ENCODE data around the gene MAP3K5. TPM values are rescaled to one million over a fixed set of nuclear protein-coding genes. Genes with fewer than 3 reads are reported as not detected.

The MAP3K5 gene
- total RNA-seq, 4 donors from 2014 or later = 18.7 to 24.1 (median 20.7) TPM

GRCh38 chr6:136738692-136739057 lies 53.6 kb downstream of the MAP3K5 start:
- Histone ChIP-seq H3K4me1 (peaks cover 14 to 46% (median 37%) of the 10 kb centered on the region in 4 donors), H3K9me3 (no peaks in the 10 kb centered on the region), H3K36me3 (no peaks in the 10 kb centered on the region), H3K27ac (replicated peaks in 1 of 4) (peak overlapping the region; percentile 57 to 66 (median 59)), H3K27me3 (no peaks in the 10 kb centered on the region), H3K4me3 (no peak overlapping the region)
- no peak for DNase-seq (ENCODE audit: extremely low spot score)
- intact Hi-C loops (cut with DNase I) = no loop called here
- TF ChIP-seq EP300 (IDR thresholded peaks at IDR 0.05) (no peak), POLR2AphosphoS5 (IDR thresholded peaks at IDR 0.05) (no peak), CTCF (IDR thresholded peaks at IDR 0.05) (no peak), POLR2A (IDR thresholded peaks at IDR 0.05; ENCODE audit: low read depth) (no peak)
- 78% methylated on average over 6 of the region's 6 CpGs for WGBS

- DNase-seq (ENCODE audit: extremely low spot score) = no peak
- Histone ChIP-seq H3K27me3 (no peaks in the 10 kb centered on the region), H3K9me3 (no peaks in the 10 kb centered on the region), H3K4me1 (peaks cover 14 to 46% (median 36%) of the 10 kb centered on the region in 4 donors), H3K36me3 (no peaks in the 10 kb centered on the region), H3K4me3 (peak overlapping the region in 2 of 4 donors; percentile 4 to 30), H3K27ac (replicated peaks in 1 of 4) (peak overlapping the region; percentile 57 to 66 (median 59))
- WGBS = 55% methylated on average over 9 of the region's 9 CpGs
- TF ChIP-seq POLR2AphosphoS5 (IDR thresholded peaks at IDR 0.05) (peak in 1 of 2 donors; percentile 31), EP300 (IDR thresholded peaks at IDR 0.05) (no peak)
- intact Hi-C loops (cut with DNase I) = no loop called here
These were observed 54.2 kb downstream of the MAP3K5 start for GRCh38 chr6:136737871-136738691.

- TF ChIP-seq CTCF (IDR thresholded peaks at IDR 0.05) (no peak), POLR2A (IDR thresholded peaks at IDR 0.05; ENCODE audit: low read depth) (no peak), POLR2AphosphoS5 (IDR thresholded peaks at IDR 0.05) (no peak), EP300 (IDR thresholded peaks at IDR 0.05) (no peak)
- H3K27ac ChIP-seq (replicated peaks in 1 of 4) = peak overlapping the region; percentile 57 to 66 (median 59)
- no peak overlapping the region for H3K4me3 ChIP-seq
- H3K4me1 ChIP-seq = peaks cover 14 to 46% (median 36%) of the 10 kb centered on the region in 4 donors
- 91% methylated on average over 5 of the region's 5 CpGs for WGBS
- H3K27me3 ChIP-seq = no peaks in the 10 kb centered on the region
- no peak for DNase-seq (ENCODE audit: extremely low spot score)
- no peaks in the 10 kb centered on the region for H3K36me3 ChIP-seq
- no peaks in the 10 kb centered on the region for H3K9me3 ChIP-seq
- intact Hi-C loops (cut with DNase I) = no loop called here
These were observed 54.9 kb downstream of the MAP3K5 start for GRCh38 chr6:136737374-136737844.

GRCh38 chr6:136736281-136736960 lies 55.9 kb downstream of the MAP3K5 start:
- no peak for DNase-seq (ENCODE audit: extremely low spot score)
- H3K4me3 ChIP-seq = no peak overlapping the region
- no peaks in the 10 kb centered on the region for H3K9me3 ChIP-seq
- no peaks in the 10 kb centered on the region for H3K27me3 ChIP-seq
- intact Hi-C loops (cut with DNase I) = no loop called here
- H3K27ac ChIP-seq (replicated peaks in 1 of 4) = peak overlapping the region in 1 of 4 donors; percentile 22
- TF ChIP-seq EP300 (IDR thresholded peaks at IDR 0.05) (no peak), POLR2AphosphoS5 (IDR thresholded peaks at IDR 0.05) (no peak)
- H3K4me1 ChIP-seq = peaks cover 14 to 46% (median 36%) of the 10 kb centered on the region in 4 donors
- 81% methylated on average over 5 of the region's 5 CpGs for WGBS
- no peaks in the 10 kb centered on the region for H3K36me3 ChIP-seq

- Histone ChIP-seq H3K4me1 (peaks cover 14 to 35% (median 31%) of the 10 kb centered on the region in 4 donors), H3K27ac (replicated peaks in 1 of 4) (no peak overlapping the region), H3K27me3 (no peaks in the 10 kb centered on the region), H3K9me3 (no peaks in the 10 kb centered on the region), H3K36me3 (no peaks in the 10 kb centered on the region), H3K4me3 (no peak overlapping the region)
- intact Hi-C loops (cut with DNase I) = no loop called here
- 73% methylated on average over 1 of the region's 1 CpG for WGBS
- DNase-seq (ENCODE audit: extremely low spot score) = no peak
- TF ChIP-seq CTCF (IDR thresholded peaks at IDR 0.05) (no peak), POLR2AphosphoS5 (IDR thresholded peaks at IDR 0.05) (no peak), EP300 (IDR thresholded peaks at IDR 0.05) (no peak), POLR2A (IDR thresholded peaks at IDR 0.05; ENCODE audit: low read depth) (no peak)
These were observed 57.3 kb downstream of the MAP3K5 start for GRCh38 chr6:136734977-136735376.
